ENCODE data around the gene PLD4.

GRCh38 chr14:104942586-104942985, 17.9 kb downstream of the PLD4 start:
- TF ChIP-seq STAT1 (IDR thresholded peaks at IDR 0.05; ENCODE audit: unreplicated experiment) (no peak), CTCF (conservative IDR thresholded peaks at IDR 0.05; ENCODE audit: low read depth in 2 of 2) (no peak), EZH2 (IDR thresholded peaks at IDR 0.05; ENCODE audit: low read depth, unreplicated experiment) (no peak), CREB1 (CRISPR knock-in tag; IDR thresholded peaks at IDR 0.05; ENCODE audit: low read depth) (no peak)
